HEK293T (cell line): ENCODE results near the gene DTHD1.

Source experiments
- CTCF ChIA-PET: fragments of 350-600 bp; formaldehyde crosslinking; extraction: SDS; loops from one replicate; lab custom pipeline; 2021; ENCODE audit warnings: antibody characterized with exemption, inconsistent platforms; lab: Yijun Ruan, JAX
- POLR2A ChIA-PET: fragments of 350-600 bp; formaldehyde crosslinking; extraction: SDS; loops from one replicate; lab custom pipeline; 2020; ENCODE audit warnings: antibody characterized with exemption, inconsistent platforms; lab: Yijun Ruan, JAX
- DNase-seq: peaks from one replicate; pipeline ENCODE4 v3.0.0; 2012; ENCODE audit warnings: mixed read lengths; ENCODE audit errors: extremely low spot score
- ARNT ChIP-seq: fragments of 450-650 bp; IDR thresholded peaks from 2 replicates; pipeline ENCODE4 v1.6.1; 2017; ENCODE audit warnings: mild to moderate bottlenecking
- BHLHE40 ChIP-seq: fragments of 450-650 bp; IDR thresholded peaks from 2 replicates; pipeline ENCODE4 v1.6.1; 2016; ENCODE audit warnings: mild to moderate bottlenecking, moderate library complexity, borderline replicate concordance
- CTBP1 ChIP-seq: fragments of 450-650 bp; IDR thresholded peaks from 2 replicates; pipeline ENCODE4 v1.6.1; 2016; ENCODE audit warnings: borderline replicate concordance
- ELF4 ChIP-seq: fragments of 450-650 bp; IDR thresholded peaks from 2 replicates; pipeline ENCODE4 v1.6.1; 2017; ENCODE audit warnings: antibody characterized with exemption
- FOXA1 ChIP-seq: fragments of 450-650 bp; IDR thresholded peaks from 2 replicates; pipeline ENCODE4 v1.6.1; 2016; ENCODE audit warnings: mild to moderate bottlenecking
- FOXK2 ChIP-seq: fragments of 450-650 bp; IDR thresholded peaks from 2 replicates; pipeline ENCODE4 v1.6.1; 2016; ENCODE audit warnings: mild to moderate bottlenecking
- FOXM1 ChIP-seq: fragments of 450-650 bp; IDR thresholded peaks from 2 replicates; pipeline ENCODE4 v1.6.1; 2017; ENCODE audit warnings: mild to moderate bottlenecking, borderline replicate concordance
- HDGF ChIP-seq: fragments of 450-650 bp; IDR thresholded peaks from 2 replicates; pipeline ENCODE4 v1.6.1; 2017; ENCODE audit warnings: antibody characterized with exemption, borderline replicate concordance
- L3MBTL2 ChIP-seq: fragments of 450-650 bp; conservative IDR thresholded peaks from 2 replicates; pipeline ENCODE4 v1.6.1; 2016; ENCODE audit warnings: mild to moderate bottlenecking
- LEF1 ChIP-seq: fragments of 450-650 bp; IDR thresholded peaks from 2 replicates; pipeline ENCODE4 v1.6.1; 2017; ENCODE audit warnings: mild to moderate bottlenecking, borderline replicate concordance
- NFRKB ChIP-seq: fragments of 450-650 bp; IDR thresholded peaks from 2 replicates; pipeline ENCODE4 v1.6.1; 2016; ENCODE audit warnings: mild to moderate bottlenecking, moderate library complexity
- PKNOX1 ChIP-seq: fragments of 450-650 bp; IDR thresholded peaks from 2 replicates; pipeline ENCODE4 v1.6.1; 2016
- SP1 ChIP-seq: fragments of 450-650 bp; IDR thresholded peaks from 2 replicates; pipeline ENCODE4 v1.6.1; 2017
- SUZ12 ChIP-seq: fragments of 450-650 bp; IDR thresholded peaks from 2 replicates; pipeline ENCODE4 v1.6.1; 2016; ENCODE audit warnings: mild to moderate bottlenecking
- TARDBP ChIP-seq: fragments of 450-650 bp; IDR thresholded peaks from 2 replicates; pipeline ENCODE4 v1.6.1; 2016
- ZNF384 ChIP-seq: fragments of 450-650 bp; IDR thresholded peaks from 2 replicates; pipeline ENCODE4 v1.6.1; 2016

Gene DTHD1

GRCh38 chr4:36285784-36286480, 4.5 kb downstream of the DTHD1 start:
- TF ChIP-seq ARNT (no peak), LEF1 (no peak), CTBP1 (no peak), FOXM1 (no peak), L3MBTL2 (no peak)
- DNase-seq: no peak
- ChIA-PET CTCF (no interaction called here), POLR2A (no interaction called here)

GRCh38 chr4:36286481-36286871, 5.1 kb downstream of the DTHD1 start:
- CTCF ChIA-PET: no interaction called here
- POLR2A ChIA-PET: no interaction called here
- DNase-seq: no peak
- TF ChIP-seq ZNF384: no peak
- TF ChIP-seq BHLHE40: no peak
- no peak for TF ChIP-seq L3MBTL2
- no peak for TF ChIP-seq FOXM1
- no peak for TF ChIP-seq LEF1
- no peak for TF ChIP-seq SUZ12
- TF ChIP-seq HDGF: no peak
- TF ChIP-seq SP1: no peak
- TF ChIP-seq NFRKB: no peak
- TF ChIP-seq PKNOX1: no peak
- no peak for TF ChIP-seq TARDBP

GRCh38 chr4:36288731-36289426, 7.5 kb downstream of the DTHD1 start:
- ChIA-PET POLR2A (no interaction called here), CTCF (no interaction called here)
- DNase-seq: no peak
- TF ChIP-seq FOXM1 (no peak), CTBP1 (no peak), SUZ12 (no peak), LEF1 (no peak), PKNOX1 (no peak), NFRKB (no peak), ARNT (no peak), HDGF (no peak), SP1 (no peak), TARDBP (no peak), FOXA1 (no peak), FOXK2 (no peak), ZNF384 (no peak), BHLHE40 (no peak), ELF4 (no peak), L3MBTL2 (no peak)

GRCh38 chr4:36290641-36291040, 9.2 kb downstream of the DTHD1 start:
- CTCF ChIA-PET: no interaction called here
- DNase-seq: no peak
- POLR2A ChIA-PET: no interaction called here
- no peak for TF ChIP-seq TARDBP

GRCh38 chr4:36292556-36293188, 11.3 kb downstream of the DTHD1 start:
- DNase-seq: no peak
- ChIA-PET POLR2A (no interaction called here), CTCF (no interaction called here)
- TF ChIP-seq FOXM1 (no peak), NFRKB (no peak), ZNF384 (no peak), FOXA1 (no peak), FOXK2 (no peak), BHLHE40 (no peak), SP1 (no peak), CTBP1 (no peak), SUZ12 (no peak), PKNOX1 (no peak), L3MBTL2 (no peak), TARDBP (no peak), ELF4 (no peak), ARNT (no peak), HDGF (no peak), LEF1 (no peak)

- TF ChIP-seq CTBP1 (no peak), PKNOX1 (no peak), FOXA1 (no peak)
- no peak for DNase-seq
- ChIA-PET POLR2A (no interaction called here), CTCF (no interaction called here)
Measured at GRCh38 chr4:36301127-36301526, 19.7 kb downstream of the DTHD1 start.
